HG03520 (cell line): Measurements from ENCODE around the gene YIF1B.
A peak's percentile ranks its signal among the peaks of the same experiment; 100 is the strongest.
"Not testable (repeated sequence)": the region's sequence is repeated elsewhere in the genome, so short reads cannot be mapped to it uniquely, and the experiment has no call there.

Experiments used
- ATAC-seq: cut with Tn5 transposase; IDR thresholded peaks from one replicate; pipeline ENCODE4 v1.9.1; 2021; ENCODE audit warnings: mild to moderate bottlenecking, moderate library complexity; ENCODE audit not compliant: unreplicated experiment

Gene YIF1B

GRCh38 chr19:38315657-38316476 is at the start of gene YIF1B:
TSS of gene YIF1B (minus strand) at chr19:38315947. CDS start at chr19:38315917, 30 bp downstream.
- ATAC-seq: peak; percentile 81

- ATAC-seq: not testable (repeated sequence)
Observed at GRCh38 chr19:38362946-38363688, 47.4 kb upstream of the YIF1B start.

GRCh38 chr19:38362076-38362945 is 46.6 kb upstream of the YIF1B start:
- ATAC-seq: no peak

GRCh38 chr19:38361633-38362075 is 45.9 kb upstream of the YIF1B start:
- no peak for ATAC-seq

- no peak for ATAC-seq
Observed at GRCh38 chr19:38360839-38361631, 45.3 kb upstream of the YIF1B start.

GRCh38 chr19:38360351-38360750 is 44.6 kb upstream of the YIF1B start:
- ATAC-seq: no peak

- ATAC-seq: no peak
Observed at GRCh38 chr19:38359242-38360021, 43.7 kb upstream of the YIF1B start.

GRCh38 chr19:38358071-38358470 is 42.3 kb upstream of the YIF1B start:
- ATAC-seq: no peak

GRCh38 chr19:38355728-38356725 is 40.3 kb upstream of the YIF1B start:
- no peak for ATAC-seq

GRCh38 chr19:38352611-38353010 is 36.9 kb upstream of the YIF1B start:
- ATAC-seq: no peak

- ATAC-seq: no peak
Observed at GRCh38 chr19:38351865-38352395, 36.2 kb upstream of the YIF1B start.

- ATAC-seq: no peak
Observed at GRCh38 chr19:38350883-38351282, 35.1 kb upstream of the YIF1B start.

- ATAC-seq: no peak
Observed at GRCh38 chr19:38346837-38347236, 31.1 kb upstream of the YIF1B start.

GRCh38 chr19:38340927-38341326 is 25.2 kb upstream of the YIF1B start:
- no peak for ATAC-seq

- ATAC-seq: not testable (repeated sequence)
Observed at GRCh38 chr19:38339011-38339410, 23.3 kb upstream of the YIF1B start.

- ATAC-seq: no peak
Observed at GRCh38 chr19:38337360-38337653, 21.6 kb upstream of the YIF1B start.

- ATAC-seq: peak; percentile 43
Observed at GRCh38 chr19:38336638-38337359, 21.1 kb upstream of the YIF1B start.
